HS-5 (cell line): ENCODE results near the gene CHN1.

Source experiments
- DNase-seq: peaks from one replicate; pipeline ENCODE4 v3.0.0-alpha.2; 2012; ENCODE audit warnings: low read depth

Gene CHN1

GRCh38 chr2:174826051-174826450 lies 179.1 kb downstream of the CHN1 start:
- DNase-seq: no peak

DNA sequence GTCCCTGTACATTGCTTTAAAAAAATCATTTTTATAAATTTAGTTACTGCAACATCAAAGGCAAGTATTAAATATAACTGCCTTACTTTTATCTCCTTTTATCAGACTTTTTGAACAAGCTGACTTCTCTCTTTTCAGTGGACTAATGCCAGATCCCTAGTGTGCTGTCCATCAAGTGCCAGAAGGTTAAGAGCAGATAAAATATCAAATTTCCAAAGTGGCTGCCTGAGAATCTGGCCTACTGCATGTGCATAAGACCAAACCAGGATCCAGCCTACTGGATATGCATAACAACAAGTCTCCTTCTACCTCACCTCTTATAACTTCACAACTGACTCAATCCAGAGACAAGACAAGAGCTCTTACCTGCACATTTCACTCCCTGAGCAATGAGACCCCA lies 181.1 kb downstream of the CHN1 start:
- DNase-seq: no peak

DNA sequence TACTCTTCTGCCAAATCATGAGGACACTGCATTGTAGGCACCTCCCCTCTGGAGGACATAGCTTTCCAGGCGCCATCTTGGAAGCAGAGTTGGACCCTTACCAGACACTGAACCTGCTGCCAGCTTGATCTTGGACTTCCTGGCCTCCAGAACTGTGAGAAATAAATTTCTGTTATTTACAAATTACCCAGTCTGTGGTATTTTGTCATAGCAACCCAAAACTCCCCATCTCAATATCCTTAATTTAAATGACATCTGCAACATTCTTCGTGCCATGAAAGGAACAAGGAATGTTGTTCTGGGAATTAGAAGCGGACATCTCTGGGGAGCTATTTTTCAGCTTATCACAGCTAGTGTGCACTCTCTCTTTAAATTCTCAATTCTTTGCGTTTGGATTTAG lies 183.6 kb downstream of the CHN1 start:
- no peak for DNase-seq

DNA sequence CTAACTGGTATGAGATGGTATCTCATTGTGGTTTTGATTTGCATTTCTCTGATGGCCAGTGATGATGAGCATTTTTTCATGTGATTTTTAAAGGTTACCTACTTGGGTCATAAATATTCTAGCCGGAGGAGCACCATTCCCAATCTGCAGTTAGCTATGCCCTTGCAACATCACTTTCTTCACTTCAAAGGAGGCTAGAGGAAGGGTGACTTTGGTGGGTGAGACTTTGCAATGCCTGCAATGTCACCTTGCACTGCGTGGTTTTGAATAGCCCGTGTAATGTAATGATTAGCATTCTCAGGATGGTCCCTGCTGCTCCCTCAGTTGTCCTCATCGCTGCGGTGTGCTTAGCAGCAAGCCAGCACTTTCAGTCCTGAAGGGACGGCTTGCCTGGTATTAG lies 184.8 kb downstream of the CHN1 start:
- DNase-seq: no peak

DNA sequence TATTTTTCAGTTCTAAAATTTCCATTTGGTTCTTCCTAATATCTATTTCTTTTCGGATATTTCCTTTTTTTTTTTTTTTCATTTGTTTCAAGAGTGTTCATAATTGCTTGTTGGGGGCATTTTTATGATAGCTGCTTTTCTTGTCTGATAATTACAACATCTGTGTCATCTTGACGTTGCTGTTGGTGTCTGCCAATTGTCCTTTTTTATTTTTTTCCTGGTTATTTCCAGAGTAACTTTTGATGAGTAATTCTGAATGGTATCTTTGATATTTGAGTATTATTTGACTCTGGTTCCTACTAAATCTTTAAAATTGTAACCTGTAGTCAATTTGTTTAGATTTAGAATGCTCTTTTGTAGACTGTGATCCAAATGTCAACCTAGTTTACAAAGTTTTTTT lies 189.7 kb downstream of the CHN1 start:
- no peak for DNase-seq

GRCh38 chr2:174812037-174812436 lies 193.1 kb downstream of the CHN1 start:
- no peak for DNase-seq

GRCh38 chr2:174807931-174808330 lies 197.2 kb downstream of the CHN1 start:
- no peak for DNase-seq

DNA sequence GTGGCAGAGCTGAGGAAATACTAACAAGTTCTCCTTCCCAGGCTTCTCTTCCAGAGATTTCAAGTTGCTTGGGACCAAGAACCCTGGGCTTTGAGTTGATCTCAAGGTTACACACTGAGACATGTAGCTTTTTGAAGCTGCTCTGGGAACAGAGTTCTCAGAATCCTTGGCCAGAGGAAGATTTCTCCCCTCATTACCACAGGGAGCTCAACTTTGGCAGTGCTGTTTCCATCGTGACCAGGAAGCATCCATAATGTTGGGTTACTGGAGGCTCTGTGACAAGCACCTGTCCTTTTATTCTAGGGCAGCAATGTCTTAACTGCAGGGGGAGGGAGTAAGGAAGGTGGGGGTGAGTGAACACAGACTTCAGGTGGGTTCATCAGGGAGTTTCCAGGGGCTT lies 199.4 kb downstream of the CHN1 start:
- no peak for DNase-seq

DNA sequence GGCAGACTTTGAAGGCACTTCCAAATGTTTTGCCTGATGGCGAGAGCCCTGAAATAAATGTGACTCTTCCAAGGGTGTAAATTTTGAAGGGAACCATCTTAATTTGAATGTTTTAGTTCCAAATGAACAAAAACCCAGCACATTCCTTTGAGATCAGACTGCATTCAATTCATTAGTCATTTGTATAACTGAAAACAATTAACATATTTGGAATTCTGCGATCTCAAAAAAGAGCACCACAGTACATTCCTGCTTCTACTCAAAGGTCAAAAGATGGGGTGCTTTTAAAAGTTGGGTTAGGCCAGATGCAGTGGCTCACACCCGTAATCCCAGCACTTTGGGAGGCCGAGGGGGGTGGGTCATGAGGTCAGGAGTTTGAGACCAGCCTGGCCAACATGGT lies 202.7 kb downstream of the CHN1 start:
- DNase-seq: peak; percentile 48

- DNase-seq: no peak
These were observed 204.6 kb downstream of the CHN1 start for GRCh38 chr2:174800436-174801205.

- no peak for DNase-seq
These were observed 206.4 kb downstream of the CHN1 start for GRCh38 chr2:174798801-174799200.

DNA sequence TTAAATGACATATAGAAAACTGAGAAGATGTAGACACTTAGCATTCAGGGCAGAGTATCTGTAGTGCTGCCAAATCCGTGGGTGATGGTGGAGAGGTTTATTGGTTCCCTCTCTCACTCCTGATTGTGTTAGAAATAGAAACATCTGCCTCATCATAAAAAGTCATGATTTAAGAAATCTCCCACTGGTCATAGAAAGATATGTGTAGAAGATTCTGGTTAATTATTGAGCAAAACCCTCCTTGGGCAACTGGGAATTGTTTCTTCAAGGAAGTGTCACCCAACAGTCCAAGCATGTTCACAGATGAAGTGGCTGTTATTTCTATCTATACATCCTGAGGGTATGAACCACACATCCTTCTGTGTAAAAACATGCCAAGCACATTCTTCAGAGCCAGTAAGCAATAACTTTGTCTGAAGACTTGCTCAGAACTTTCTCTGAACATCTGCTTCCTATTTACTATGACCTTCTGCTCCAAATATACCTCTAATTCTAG lies 207.4 kb downstream of the CHN1 start:
- peak; percentile 62 for DNase-seq

DNA sequence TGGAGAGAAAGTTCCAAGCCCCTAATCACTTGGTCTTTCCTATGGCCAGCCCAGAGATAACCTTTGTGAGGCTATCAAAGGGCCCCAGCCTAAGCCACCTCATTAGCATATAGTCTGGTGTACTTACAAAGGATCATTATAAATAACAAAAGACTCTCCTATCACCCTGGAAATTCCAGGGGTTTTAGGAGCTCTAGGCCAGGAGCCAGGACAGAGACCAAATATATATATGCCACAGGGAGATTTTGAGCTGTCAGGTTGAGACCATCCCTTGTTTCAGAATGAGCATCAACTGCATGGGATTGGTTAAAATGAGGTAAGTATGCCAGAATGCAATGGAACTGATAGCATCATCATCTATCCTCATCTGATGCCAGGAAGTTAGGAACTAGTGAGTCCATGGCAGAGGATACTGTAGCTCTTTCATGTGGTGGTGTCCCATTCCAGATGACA lies 208.8 kb downstream of the CHN1 start:
- DNase-seq: no peak

GRCh38 chr2:174794851-174795374 lies 210.3 kb downstream of the CHN1 start:
- DNase-seq: peak; percentile 80

GRCh38 chr2:174792309-174793025 lies 212.7 kb downstream of the CHN1 start:
- no peak for DNase-seq

DNA sequence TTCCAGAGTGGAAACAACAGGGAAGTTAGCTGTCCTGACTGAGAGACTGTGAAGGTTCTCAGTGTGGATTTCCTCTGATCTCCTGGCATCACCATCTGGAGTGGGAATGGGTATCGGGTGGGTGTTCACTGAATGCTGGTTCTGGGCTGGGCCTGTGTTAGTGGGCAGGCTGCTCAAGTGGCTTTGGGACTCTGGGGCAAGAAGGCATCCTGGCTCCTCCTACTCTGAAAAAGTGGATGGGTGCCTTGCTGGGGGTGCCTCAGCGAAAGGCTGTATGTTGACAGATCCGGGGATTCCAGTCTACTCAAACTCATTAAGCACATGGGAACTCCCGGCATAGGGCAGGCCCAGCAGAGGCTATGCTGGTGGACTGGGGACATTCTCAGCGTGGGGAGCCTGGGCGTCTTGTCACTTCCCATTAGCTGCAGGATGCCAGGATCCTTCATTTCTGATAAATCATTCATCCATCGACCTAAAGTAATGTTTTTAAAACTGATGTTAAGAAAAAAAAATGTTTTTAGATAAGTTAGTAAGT lies 213.4 kb downstream of the CHN1 start:
- no peak for DNase-seq

GRCh38 chr2:174791020-174791419 lies 214.2 kb downstream of the CHN1 start:
- no peak for DNase-seq

DNA sequence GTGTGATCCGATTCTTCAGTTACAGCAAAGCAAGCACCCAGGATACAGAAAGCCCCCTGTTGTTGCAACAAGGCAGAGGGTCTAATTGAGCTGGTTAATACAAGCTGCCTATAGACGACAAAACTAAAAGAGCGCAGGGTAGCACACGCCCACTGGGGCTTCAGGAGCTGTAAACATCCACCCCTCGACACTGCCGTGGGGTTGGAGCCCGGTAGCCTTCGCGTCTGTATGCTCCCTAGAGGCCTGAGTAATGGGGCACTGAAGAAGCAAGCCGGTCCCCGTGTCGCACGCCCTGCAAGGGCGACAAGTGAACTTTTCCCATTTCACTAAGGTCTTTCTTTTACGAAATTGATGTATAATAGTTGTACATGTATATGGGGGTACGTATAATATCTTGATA lies 216.2 kb downstream of the CHN1 start:
- no peak for DNase-seq

GRCh38 chr2:174788291-174788929 lies 216.8 kb downstream of the CHN1 start:
- peak; percentile 61 for DNase-seq

DNA sequence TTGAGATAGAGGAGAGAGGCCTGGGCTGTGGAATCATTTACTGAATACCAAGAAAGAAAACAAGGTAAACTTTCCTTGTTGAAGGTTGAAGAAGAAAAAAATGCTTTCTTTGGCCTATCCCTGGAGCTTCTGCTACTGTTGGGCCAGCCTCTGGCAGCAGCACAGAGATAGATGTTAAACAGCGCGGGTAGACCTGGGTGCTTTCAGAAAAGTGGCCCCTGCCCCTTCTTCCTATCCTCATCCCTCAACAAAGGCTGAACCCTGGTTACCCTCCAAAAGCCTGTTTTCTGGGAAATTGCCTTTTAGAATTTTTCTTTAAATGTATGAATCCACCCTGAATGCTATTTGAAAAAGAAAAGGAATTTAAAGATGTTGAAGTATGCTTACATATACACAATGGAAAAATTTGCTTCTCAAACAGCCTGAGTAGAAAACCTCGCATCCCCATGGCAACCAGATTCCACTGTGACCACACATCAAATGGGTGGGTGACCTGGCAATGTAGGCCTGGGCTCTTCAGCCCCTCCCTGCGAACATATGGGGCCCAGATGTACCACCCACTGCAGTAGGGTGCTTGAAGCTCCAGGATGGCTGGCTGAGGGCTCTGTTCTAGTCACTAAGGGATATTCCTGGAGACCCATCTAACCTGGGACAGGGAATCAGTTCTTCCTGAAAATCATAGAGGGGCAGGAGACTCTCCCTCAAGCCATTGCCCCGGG lies 217.5 kb downstream of the CHN1 start:
- peak; percentile 99 for DNase-seq

GRCh38 chr2:174786066-174786725 lies 219.0 kb downstream of the CHN1 start:
- no peak for DNase-seq
